Neural progenitor cell (in vitro differentiated cells): ENCODE results near the gene PRKCE. TPM values are rescaled to one million over a fixed set of nuclear protein-coding genes. Genes with fewer than 3 reads are reported as not detected.

ENCODE experiments used
- DNase-seq: peaks from one replicate; pipeline ENCODE4 v3.0.0-alpha.2; 2016; ENCODE audit warnings: low spot score
- H2AFZ ChIP-seq: fragments of 200-600 bp; sonication (generic); replicated peaks from 2 replicates; pipeline ENCODE4 v1.6.1; 2016; ENCODE audit warnings: antibody characterized with exemption
- H3F3A ChIP-seq: fragments of 200-600 bp; sonication (generic); 2 replicates; pipeline ENCODE4 v1.6.1; 2016; ENCODE audit warnings: antibody characterized with exemption, low read depth
- H3K27ac ChIP-seq: fragments of 200-600 bp; sonication (generic); 2 replicates; pipeline ENCODE4 v1.5.1; 2016; ENCODE audit warnings: mild to moderate bottlenecking
- H3K27me3 ChIP-seq: fragments of 200-600 bp; sonication (generic); 2 replicates; pipeline ENCODE4 v1.6.1; 2016; ENCODE audit warnings: mild to moderate bottlenecking, moderate library complexity
- H3K36me3 ChIP-seq: fragments of 200-600 bp; sonication (generic); 2 replicates; pipeline ENCODE4 v1.5.1; 2016
- H3K4me1 ChIP-seq: fragments of 200-600 bp; sonication (generic); 2 replicates; pipeline ENCODE4 v1.6.1; 2016; ENCODE audit warnings: mixed run types
- H3K4me2 ChIP-seq: fragments of 200-600 bp; sonication (generic); 2 replicates; pipeline ENCODE4 v1.6.1; 2016
- H3K4me3 ChIP-seq: fragments of 200-600 bp; sonication (generic); 2 replicates; pipeline ENCODE4 v1.5.1; 2016
- H3K79me2 ChIP-seq: fragments of 200-600 bp; sonication (generic); 2 replicates; pipeline ENCODE4 v1.6.1; 2016; ENCODE audit warnings: low read depth
- H3K9ac ChIP-seq: fragments of 200-600 bp; sonication (generic); 2 replicates; pipeline ENCODE4 v1.6.1; 2016
- H3K9me3 ChIP-seq: fragments of 200-600 bp; sonication (generic); 2 replicates; pipeline ENCODE4 v1.5.1; 2016; ENCODE audit warnings: low read depth
- H4K20me1 ChIP-seq: fragments of 200-600 bp; sonication (generic); 2 replicates; pipeline ENCODE4 v1.6.1; 2016; ENCODE audit warnings: low read depth
- H3K27ac Mint-ChIP-seq: 3 replicates; pipeline ENCODE4 v1.8.0; 2021; ENCODE audit warnings: mixed read lengths
- H3K27me3 Mint-ChIP-seq: 2 replicates; pipeline ENCODE4 v1.8.0; 2022; ENCODE audit warnings: low read depth, mild to moderate bottlenecking, inconsistent platforms, moderate library complexity, mixed read lengths; ENCODE audit not compliant: insufficient read depth
- H3K36me3 Mint-ChIP-seq: 3 replicates; pipeline ENCODE4 v1.8.0; 2021; ENCODE audit warnings: mixed read lengths
- H3K4me1 Mint-ChIP-seq: 3 replicates; pipeline ENCODE4 v1.8.0; 2021; ENCODE audit warnings: mixed read lengths
- H3K4me3 Mint-ChIP-seq: 3 replicates; pipeline ENCODE4 v1.8.0; 2021; ENCODE audit warnings: mild to moderate bottlenecking, moderate library complexity, mixed read lengths
- H3K9me3 Mint-ChIP-seq: 3 replicates; pipeline ENCODE4 v1.8.0; 2020; ENCODE audit warnings: mixed read lengths
- EZH2 ChIP-seq: fragments of 200-600 bp; sonication (generic); IDR thresholded peaks from 2 replicates; pipeline ENCODE4 v1.6.1; 2017; ENCODE audit warnings: antibody characterized with exemption, mild to moderate bottlenecking, moderate library complexity
- EZH2phosphoT487 ChIP-seq: fragments of 200-600 bp; sonication (generic); IDR thresholded peaks from 2 replicates; pipeline ENCODE4 v1.6.1; 2017; ENCODE audit warnings: antibody characterized with exemption
- total RNA-seq: library from RNA; depleted of rRNA; stranded (reverse); fragments of >200 nt; gene quantifications from 2 replicates; pipeline ENCODE4 v1.2.3, GENCODE V29; 2015; ENCODE audit warnings: low replicate concordance
- TF ChIP-seq, protein P1 (sequence below): fragments of 200-600 bp; sonication (generic); IDR thresholded peaks from 2 replicates; pipeline ENCODE4 v1.5.1; 2017; ENCODE audit warnings: antibody characterized with exemption, mild to moderate bottlenecking

PRKCE gene
- total RNA-seq, 1 donor from 2014 or later: 4.1 TPM

- Mint-ChIP-seq H3K4me3 (no peak overlapping the region), H3K27ac (no peak overlapping the region), H3K4me1 (peaks cover 59% of the 10 kb centered on the region), H3K36me3 (no peaks in the 10 kb centered on the region), H3K9me3 (no peaks in the 10 kb centered on the region), H3K27me3 (peaks cover 2% of the 10 kb centered on the region)
- H3K27me3 ChIP-seq: no peaks in the 10 kb centered on the region
- no peak overlapping the region for H3K4me3 ChIP-seq
- peaks cover 11% of the 10 kb centered on the region for H3K4me1 ChIP-seq
- no peaks in the 10 kb centered on the region for H3K79me2 ChIP-seq
- H2AFZ ChIP-seq: no peak overlapping the region
- TF ChIP-seq EZH2phosphoT487 (no peak), EZH2 (no peak)
- TF ChIP-seq, protein P1, sequence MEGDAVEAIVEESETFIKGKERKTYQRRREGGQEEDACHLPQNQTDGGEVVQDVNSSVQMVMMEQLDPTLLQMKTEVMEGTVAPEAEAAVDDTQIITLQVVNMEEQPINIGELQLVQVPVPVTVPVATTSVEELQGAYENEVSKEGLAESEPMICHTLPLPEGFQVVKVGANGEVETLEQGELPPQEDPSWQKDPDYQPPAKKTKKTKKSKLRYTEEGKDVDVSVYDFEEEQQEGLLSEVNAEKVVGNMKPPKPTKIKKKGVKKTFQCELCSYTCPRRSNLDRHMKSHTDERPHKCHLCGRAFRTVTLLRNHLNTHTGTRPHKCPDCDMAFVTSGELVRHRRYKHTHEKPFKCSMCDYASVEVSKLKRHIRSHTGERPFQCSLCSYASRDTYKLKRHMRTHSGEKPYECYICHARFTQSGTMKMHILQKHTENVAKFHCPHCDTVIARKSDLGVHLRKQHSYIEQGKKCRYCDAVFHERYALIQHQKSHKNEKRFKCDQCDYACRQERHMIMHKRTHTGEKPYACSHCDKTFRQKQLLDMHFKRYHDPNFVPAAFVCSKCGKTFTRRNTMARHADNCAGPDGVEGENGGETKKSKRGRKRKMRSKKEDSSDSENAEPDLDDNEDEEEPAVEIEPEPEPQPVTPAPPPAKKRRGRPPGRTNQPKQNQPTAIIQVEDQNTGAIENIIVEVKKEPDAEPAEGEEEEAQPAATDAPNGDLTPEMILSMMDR: no peak
- H3K36me3 ChIP-seq: no peaks in the 10 kb centered on the region
- H3F3A ChIP-seq: no peaks in the 10 kb centered on the region
- H4K20me1 ChIP-seq: no peaks in the 10 kb centered on the region
- H3K9me3 ChIP-seq: no peaks in the 10 kb centered on the region
- DNase-seq: no peak
- no peak overlapping the region for H3K27ac ChIP-seq
- no peak overlapping the region for H3K4me2 ChIP-seq
- no peak overlapping the region for H3K9ac ChIP-seq
Measured at GRCh38 chr2:45909171-45909565, 257.7 kb downstream of the PRKCE start.

GRCh38 chr2:45909677-45910191, 258.3 kb downstream of the PRKCE start:
- no peaks in the 10 kb centered on the region for H3K36me3 ChIP-seq
- TF ChIP-seq EZH2: no peak
- TF ChIP-seq, protein P1: no peak
- H3K4me2 ChIP-seq: no peak overlapping the region
- Mint-ChIP-seq H3K27me3 (no peaks in the 10 kb centered on the region), H3K4me3 (no peak overlapping the region), H3K4me1 (peaks cover 53% of the 10 kb centered on the region), H3K27ac (no peak overlapping the region), H3K36me3 (no peaks in the 10 kb centered on the region), H3K9me3 (no peaks in the 10 kb centered on the region)
- H3K4me1 ChIP-seq: peaks cover 6% of the 10 kb centered on the region
- no peak for DNase-seq
- H3K9me3 ChIP-seq: no peaks in the 10 kb centered on the region
- no peaks in the 10 kb centered on the region for H4K20me1 ChIP-seq
- H3K27me3 ChIP-seq: no peaks in the 10 kb centered on the region
- no peaks in the 10 kb centered on the region for H3K79me2 ChIP-seq
- no peak overlapping the region for H3K4me3 ChIP-seq
- H3K27ac ChIP-seq: no peak overlapping the region
- H2AFZ ChIP-seq: no peak overlapping the region
- H3F3A ChIP-seq: no peaks in the 10 kb centered on the region
- H3K9ac ChIP-seq: no peak overlapping the region

DNA sequence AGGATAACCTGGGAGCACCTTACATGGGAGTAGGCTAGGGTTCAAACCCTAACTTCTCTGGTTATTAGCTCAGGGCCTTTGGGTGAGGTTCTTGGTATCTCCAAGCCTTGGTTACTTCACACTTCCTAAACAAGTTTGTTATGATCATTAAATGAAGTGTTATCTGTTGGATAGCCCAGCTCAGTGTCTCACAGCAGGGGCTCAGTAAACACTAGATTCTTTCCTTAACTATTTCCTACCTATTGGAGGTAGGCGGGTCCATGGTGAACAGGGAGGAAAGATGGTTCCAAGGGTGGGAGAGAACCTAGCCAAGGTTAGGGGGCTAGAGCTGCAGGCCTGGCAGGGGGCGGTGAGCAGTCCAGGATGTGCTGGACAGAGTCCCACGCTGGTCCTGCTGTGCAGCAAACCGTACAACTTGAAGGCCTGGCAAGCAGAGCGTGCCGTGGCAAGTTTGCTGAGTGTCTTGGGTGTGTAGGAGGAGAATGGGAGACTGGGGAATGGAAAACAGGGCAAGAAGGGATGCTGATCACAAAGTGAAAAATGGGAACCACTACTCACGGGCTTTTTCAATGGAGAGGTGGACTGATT, 259.1 kb downstream of the PRKCE start:
- Histone ChIP-seq H3F3A (no peaks in the 10 kb centered on the region), H3K79me2 (no peaks in the 10 kb centered on the region), H3K4me2 (no peak overlapping the region), H3K27me3 (no peaks in the 10 kb centered on the region), H3K9me3 (no peaks in the 10 kb centered on the region), H2AFZ (no peak overlapping the region), H3K27ac (no peak overlapping the region), H3K4me1 (no peaks in the 10 kb centered on the region), H3K36me3 (no peaks in the 10 kb centered on the region), H4K20me1 (no peaks in the 10 kb centered on the region), H3K4me3 (no peak overlapping the region), H3K9ac (no peak overlapping the region)
- no peak for DNase-seq
- H3K27ac Mint-ChIP-seq: no peak overlapping the region
- no peaks in the 10 kb centered on the region for H3K27me3 Mint-ChIP-seq
- H3K4me3 Mint-ChIP-seq: no peak overlapping the region
- no peaks in the 10 kb centered on the region for H3K9me3 Mint-ChIP-seq
- H3K4me1 Mint-ChIP-seq: peaks cover 46% of the 10 kb centered on the region
- TF ChIP-seq EZH2phosphoT487: no peak
- TF ChIP-seq, protein P1: no peak
- TF ChIP-seq EZH2: no peak
- no peaks in the 10 kb centered on the region for H3K36me3 Mint-ChIP-seq
